ENCODE results near the gene ZNF397.

Gene ZNF397

GRCh38 chr18:35306588-35307250, 65.9 kb downstream of the ZNF397 start:
- Histone ChIP-seq H4K20me1 (ENCODE audit: insufficient read depth, low read length) (no peaks in the 10 kb centered on the region), H3K9me3 (ENCODE audit: insufficient read depth, low read length) (peaks cover 78% of the 10 kb centered on the region), H3K4me2 (ENCODE audit: low read length) (no peak overlapping the region), H3K27me3 (ENCODE audit: low read depth, low read length) (no peaks in the 10 kb centered on the region), H3K4me1 (ENCODE audit: low read length) (no peaks in the 10 kb centered on the region), H3K4me3 (ENCODE audit: low read length) (no peak overlapping the region), H3K9ac (ENCODE audit: low read length) (no peak overlapping the region), H3K36me3 (replicated peaks; ENCODE audit: low read depth, low read length) (peaks cover 88% of the 10 kb centered on the region), H2AFZ (ENCODE audit: low read depth, low read length) (no peak overlapping the region), H3K79me2 (ENCODE audit: low read length) (peaks cover 14% of the 10 kb centered on the region), H3K27ac (ENCODE audit: low read length) (no peak overlapping the region)
- no peak for TF ChIP-seq EZH2phosphoT487 (IDR thresholded peaks at IDR 0.05; ENCODE audit: low read depth)
- TF ChIP-seq CTCF (IDR thresholded peaks at IDR 0.05; ENCODE audit: low read depth, low read length), result no peak
